ENCODE measurements around the gene SH3PXD2A. TPM values are rescaled to one million over a fixed set of nuclear protein-coding genes. Genes with fewer than 3 reads are reported as not detected.
"Not testable (repeated sequence)": the region's sequence is repeated elsewhere in the genome, so short reads cannot be mapped to it uniquely, and the experiment has no call there.

The SH3PXD2A gene
- total RNA-seq, 2 donors from 2014 or later = 7.8 to 10.2 TPM

- Mint-ChIP-seq H3K36me3 (ENCODE audit: insufficient read depth in 2 of 2) (no peaks in the 10 kb centered on the region), H3K4me1 (ENCODE audit: low read depth) (no peaks in the 10 kb centered on the region), H3K4me3 (no peak overlapping the region), H3K27me3 (ENCODE audit: low read depth) (peaks cover 15% of the 10 kb centered on the region), H3K27ac (no peak overlapping the region), H3K9me3 (no peaks in the 10 kb centered on the region)
- DNase-seq = no peak
- no peak for ATAC-seq (replicated peaks in 1 of 2)
These were observed 74.9 kb downstream of the SH3PXD2A start for GRCh38 chr10:103780242-103781149.

GRCh38 chr10:103778358-103779139 lies 76.8 kb downstream of the SH3PXD2A start:
- Mint-ChIP-seq H3K9me3 (no peaks in the 10 kb centered on the region), H3K27me3 (ENCODE audit: low read depth) (peaks cover 9% of the 10 kb centered on the region), H3K4me1 (ENCODE audit: low read depth) (no peaks in the 10 kb centered on the region), H3K4me3 (no peak overlapping the region), H3K36me3 (ENCODE audit: insufficient read depth in 2 of 2) (no peaks in the 10 kb centered on the region), H3K27ac (no peak overlapping the region)
- DNase-seq = no peak
- no peak for ATAC-seq (replicated peaks in 1 of 2)

GRCh38 chr10:103776878-103777591 lies 78.3 kb downstream of the SH3PXD2A start:
- H3K27me3 Mint-ChIP-seq (ENCODE audit: low read depth) = no peaks in the 10 kb centered on the region
- H3K4me3 Mint-ChIP-seq = no peak overlapping the region
- ATAC-seq (replicated peaks in 1 of 2) (no peak), DNase-seq (no peak)
- no peak overlapping the region for H3K27ac Mint-ChIP-seq
- H3K36me3 Mint-ChIP-seq (ENCODE audit: insufficient read depth in 2 of 2) = no peaks in the 10 kb centered on the region
- no peaks in the 10 kb centered on the region for H3K9me3 Mint-ChIP-seq
- H3K4me1 Mint-ChIP-seq (ENCODE audit: low read depth) = peaks cover 7% of the 10 kb centered on the region

- no peak overlapping the region for H3K27ac Mint-ChIP-seq
- H3K27me3 Mint-ChIP-seq (ENCODE audit: low read depth) = no peaks in the 10 kb centered on the region
- no peaks in the 10 kb centered on the region for H3K9me3 Mint-ChIP-seq
- ATAC-seq (replicated peaks in 1 of 2) (no peak), DNase-seq (no peak)
- H3K4me3 Mint-ChIP-seq = no peak overlapping the region
- no peaks in the 10 kb centered on the region for H3K36me3 Mint-ChIP-seq (ENCODE audit: insufficient read depth in 2 of 2)
- peaks cover 12% of the 10 kb centered on the region for H3K4me1 Mint-ChIP-seq (ENCODE audit: low read depth)
These were observed 79.6 kb downstream of the SH3PXD2A start for GRCh38 chr10:103775776-103776175.

- not testable (repeated sequence) for ATAC-seq (replicated peaks in 1 of 2); H3K27me3 Mint-ChIP-seq (ENCODE audit: low read depth); H3K36me3 Mint-ChIP-seq (ENCODE audit: insufficient read depth in 2 of 2); H3K9me3 Mint-ChIP-seq; H3K27ac Mint-ChIP-seq; DNase-seq
- peaks cover 19% of the 10 kb centered on the region for H3K4me1 Mint-ChIP-seq (ENCODE audit: low read depth)
- H3K4me3 Mint-ChIP-seq = peak overlapping the region; percentile 89 to 96
These were observed 82.5 kb downstream of the SH3PXD2A start for GRCh38 chr10:103772846-103773245.

GRCh38 chr10:103772096-103772845 lies 83.1 kb downstream of the SH3PXD2A start:
- H3K36me3 Mint-ChIP-seq (ENCODE audit: insufficient read depth in 2 of 2) = no peaks in the 10 kb centered on the region
- ATAC-seq (replicated peaks in 1 of 2) (peak; percentile 80 to 85), DNase-seq (peak; percentile 60 to 64)
- peaks cover 24% of the 10 kb centered on the region for H3K4me1 Mint-ChIP-seq (ENCODE audit: low read depth)
- peak overlapping the region; percentile 89 to 96 for H3K4me3 Mint-ChIP-seq
- H3K27me3 Mint-ChIP-seq (ENCODE audit: low read depth) = no peaks in the 10 kb centered on the region
- H3K9me3 Mint-ChIP-seq = no peaks in the 10 kb centered on the region
- peak overlapping the region; percentile 80 for H3K27ac Mint-ChIP-seq

- Mint-ChIP-seq H3K9me3 (no peaks in the 10 kb centered on the region), H3K4me1 (ENCODE audit: low read depth) (peaks cover 39% of the 10 kb centered on the region), H3K27ac (no peak overlapping the region), H3K27me3 (ENCODE audit: low read depth) (no peaks in the 10 kb centered on the region), H3K4me3 (no peak overlapping the region), H3K36me3 (ENCODE audit: insufficient read depth in 2 of 2) (no peaks in the 10 kb centered on the region)
- ATAC-seq (replicated peaks in 1 of 2) (no peak), DNase-seq (no peak)
These were observed 85.2 kb downstream of the SH3PXD2A start for GRCh38 chr10:103770139-103770538.

- no peaks in the 10 kb centered on the region for H3K36me3 Mint-ChIP-seq (ENCODE audit: insufficient read depth in 2 of 2)
- H3K27me3 Mint-ChIP-seq (ENCODE audit: low read depth) = no peaks in the 10 kb centered on the region
- H3K4me1 Mint-ChIP-seq (ENCODE audit: low read depth) = peaks cover 49% of the 10 kb centered on the region
- H3K27ac Mint-ChIP-seq = no peak overlapping the region
- DNase-seq = no peak
- H3K4me3 Mint-ChIP-seq = no peak overlapping the region
- no peak for ATAC-seq (replicated peaks in 1 of 2)
- no peaks in the 10 kb centered on the region for H3K9me3 Mint-ChIP-seq
These were observed 86.2 kb downstream of the SH3PXD2A start for GRCh38 chr10:103769176-103769575.

GRCh38 chr10:103768345-103768744 lies 87.0 kb downstream of the SH3PXD2A start:
- Mint-ChIP-seq H3K4me1 (ENCODE audit: low read depth) (peaks cover 57% of the 10 kb centered on the region), H3K9me3 (no peaks in the 10 kb centered on the region), H3K27me3 (ENCODE audit: low read depth) (no peaks in the 10 kb centered on the region), H3K36me3 (ENCODE audit: insufficient read depth in 2 of 2) (no peaks in the 10 kb centered on the region), H3K27ac (no peak overlapping the region), H3K4me3 (no peak overlapping the region)
- no peak for DNase-seq
- ATAC-seq (replicated peaks in 1 of 2) = no peak

- H3K27ac Mint-ChIP-seq = no peak overlapping the region
- no peaks in the 10 kb centered on the region for H3K9me3 Mint-ChIP-seq
- H3K36me3 Mint-ChIP-seq (ENCODE audit: insufficient read depth in 2 of 2) = no peaks in the 10 kb centered on the region
- H3K4me1 Mint-ChIP-seq (ENCODE audit: low read depth) = peaks cover 63% of the 10 kb centered on the region
- no peak overlapping the region for H3K4me3 Mint-ChIP-seq
- no peak for ATAC-seq (replicated peaks in 1 of 2)
- no peak for DNase-seq
- H3K27me3 Mint-ChIP-seq (ENCODE audit: low read depth) = no peaks in the 10 kb centered on the region
These were observed 87.6 kb downstream of the SH3PXD2A start for GRCh38 chr10:103767756-103768155.

- peaks cover 55% of the 10 kb centered on the region for H3K4me1 Mint-ChIP-seq (ENCODE audit: low read depth)
- H3K27me3 Mint-ChIP-seq (ENCODE audit: low read depth) = no peaks in the 10 kb centered on the region
- no peak overlapping the region for H3K4me3 Mint-ChIP-seq
- H3K27ac Mint-ChIP-seq = no peak overlapping the region
- no peaks in the 10 kb centered on the region for H3K9me3 Mint-ChIP-seq
- H3K36me3 Mint-ChIP-seq (ENCODE audit: insufficient read depth in 2 of 2) = no peaks in the 10 kb centered on the region
- no peak for ATAC-seq (replicated peaks in 1 of 2)
- no peak for DNase-seq
These were observed 88.4 kb downstream of the SH3PXD2A start for GRCh38 chr10:103766751-103767505.

- DNase-seq (peak; percentile 83 to 86), ATAC-seq (replicated peaks in 1 of 2) (peak; percentile 84 to 92)
- Mint-ChIP-seq H3K4me1 (ENCODE audit: low read depth) (peaks cover 50% of the 10 kb centered on the region), H3K9me3 (no peaks in the 10 kb centered on the region), H3K27me3 (ENCODE audit: low read depth) (no peaks in the 10 kb centered on the region), H3K4me3 (peak overlapping the region; percentile 28 to 64), H3K36me3 (ENCODE audit: insufficient read depth in 2 of 2) (no peaks in the 10 kb centered on the region), H3K27ac (no peak overlapping the region)
These were observed 89.4 kb downstream of the SH3PXD2A start for GRCh38 chr10:103765981-103766380.
